Colonic mucosa (tissue), 4 donors: ENCODE data around the gene PNMA8A. TPM values are rescaled to one million over a fixed set of nuclear protein-coding genes. Genes with fewer than 3 reads are reported as not detected.
"Not testable (repeated sequence)": the region's sequence is repeated elsewhere in the genome, so short reads cannot be mapped to it uniquely, and the experiment has no call there.

ENCODE experiments used
- DNase-seq: peaks from one replicate; pipeline ENCODE4 v3.0.0-alpha.2; 2020
- H3K27ac ChIP-seq: fragments of 200-600 bp; one replicate; pipeline ENCODE4 v1.8.0; 2021
- H3K27me3 ChIP-seq: fragments of 200-600 bp; one replicate; pipeline ENCODE4 v1.8.0; 2021
- H3K36me3 ChIP-seq: fragments of 200-600 bp; one replicate; pipeline ENCODE4 v1.8.0; 2021
- H3K4me1 ChIP-seq: fragments of 200-600 bp; one replicate; pipeline ENCODE4 v1.8.0; 2021; ENCODE audit warnings: mild to moderate bottlenecking
- H3K4me3 ChIP-seq: fragments of 200-600 bp; one replicate; pipeline ENCODE4 v1.8.0; 2021
- H3K9ac ChIP-seq, 2 donors: one replicate each; pipeline ENCODE4 v1.7.0; 2013; ENCODE audit warnings: control low read depth in 2 of 2, low read depth in 2 of 2, low read length in 2 of 2
- H3K9me3 ChIP-seq: fragments of 200-600 bp; one replicate; pipeline ENCODE4 v1.8.0; 2021
- CTCF ChIP-seq: fragments of 200-600 bp; IDR thresholded peaks from one replicate; pipeline ENCODE4 v1.8.0; 2022; ENCODE audit warnings: antibody characterized with exemption, mild to moderate bottlenecking
- intact Hi-C: fragments of 100-400 bp; cut with DNase I; formaldehyde crosslinking; loops from one replicate; pipeline ENCODE4 v1.14.1; 2022
- total RNA-seq, 2 donors: library from RNA; stranded (reverse); fragmentation: NEBNext Ultra II Directional in 1 of 2; extraction: Animal tissue kit (Norgen Biotek cat#: 25700) in 1 of 2; gene quantifications; one replicate each; pipeline ENCODE4 v1.2.1, GENCODE V29; 2021
- donor health status: healthy.
- donor health status: DM: no; HTN: no; CAD: no.
- donor health status: DM: no; HTN: no; CAD: no.

Gene PNMA8A
- total RNA-seq, 2 donors from 2014 or later, result 0.35 to 1.2 TPM

- Histone ChIP-seq H3K9ac (no peak overlapping the region), H3K27ac (no peak overlapping the region), H3K4me3 (no peak overlapping the region), H3K4me1 (no peaks in the 10 kb centered on the region), H3K27me3 (no peaks in the 10 kb centered on the region), H3K36me3 (no peaks in the 10 kb centered on the region), H3K9me3 (no peaks in the 10 kb centered on the region)
- intact Hi-C loops, result no loop called here
- no peak for DNase-seq
- TF ChIP-seq CTCF, result no peak
These were observed 23.5 kb downstream of the PNMA8A start for GRCh38 chr19:46447824-46448223.

GRCh38 chr19:46447006-46447405, 24.4 kb downstream of the PNMA8A start:
- H3K27ac ChIP-seq, result no peak overlapping the region
- no peak overlapping the region for H3K9ac ChIP-seq
- no peaks in the 10 kb centered on the region for H3K36me3 ChIP-seq
- intact Hi-C loops, result no loop called here
- H3K27me3 ChIP-seq, result no peaks in the 10 kb centered on the region
- TF ChIP-seq CTCF, result no peak
- DNase-seq, result no peak
- no peaks in the 10 kb centered on the region for H3K4me1 ChIP-seq
- H3K9me3 ChIP-seq, result no peaks in the 10 kb centered on the region
- H3K4me3 ChIP-seq, result no peak overlapping the region

- intact Hi-C loops, result no loop called here
- H3K4me1 ChIP-seq, result no peaks in the 10 kb centered on the region
- no peak for TF ChIP-seq CTCF
These were observed 25.3 kb downstream of the PNMA8A start for GRCh38 chr19:46446021-46446420.

GRCh38 chr19:46442808-46443450, 28.4 kb downstream of the PNMA8A start:
- intact Hi-C loops, result no loop called here
- TF ChIP-seq CTCF, result no peak
- Histone ChIP-seq H3K27me3 (no peaks in the 10 kb centered on the region), H3K36me3 (no peaks in the 10 kb centered on the region), H3K9ac (no peak overlapping the region), H3K9me3 (no peaks in the 10 kb centered on the region), H3K27ac (no peak overlapping the region), H3K4me3 (no peak overlapping the region), H3K4me1 (no peaks in the 10 kb centered on the region)
- DNase-seq, result no peak

More at GRCh38 chr19:46446021-46446420, 25.3 kb downstream of the PNMA8A start:
- Histone ChIP-seq H3K4me3 (no peak overlapping the region), H3K27me3 (no peaks in the 10 kb centered on the region), H3K9me3 (no peaks in the 10 kb centered on the region), H3K9ac (no peak overlapping the region), H3K36me3 (no peaks in the 10 kb centered on the region), H3K27ac (no peak overlapping the region)
- DNase-seq, result no peak

GRCh38 chr19:46441866-46442265, 29.5 kb downstream of the PNMA8A start:
- no peak overlapping the region for H3K4me3 ChIP-seq
- no peak for TF ChIP-seq CTCF
- intact Hi-C loops, result no loop called here
- DNase-seq, result no peak
- no peaks in the 10 kb centered on the region for H3K36me3 ChIP-seq
- no peaks in the 10 kb centered on the region for H3K4me1 ChIP-seq
- H3K9me3 ChIP-seq, result no peaks in the 10 kb centered on the region
- H3K27me3 ChIP-seq, result no peaks in the 10 kb centered on the region
- H3K9ac ChIP-seq, result no peak overlapping the region
- H3K27ac ChIP-seq, result no peak overlapping the region

GRCh38 chr19:46435689-46436088, 35.7 kb downstream of the PNMA8A start:
- H3K4me3 ChIP-seq, intact Hi-C loops, H3K9ac ChIP-seq, H3K27ac ChIP-seq, H3K9me3 ChIP-seq, DNase-seq, H3K36me3 ChIP-seq, H3K27me3 ChIP-seq, H3K4me1 ChIP-seq: not testable (repeated sequence)
